Activated naive CD8-positive, alpha-beta T cell treated with anti-CD3 and anti-CD28 coated beads for 36 hours (primary cell): ENCODE measurements around the gene VSX2. TPM values are rescaled to one million over a fixed set of nuclear protein-coding genes. Genes with fewer than 3 reads are reported as not detected.

Source experiments
- DNase-seq: peaks from one replicate; pipeline ENCODE4 v3.0.0; 2021
- H3K27ac Mint-ChIP-seq: one replicate; pipeline ENCODE4 v1.8.0; 2022; ENCODE audit warnings: mild to moderate bottlenecking, moderate library complexity, mixed read lengths
- H3K27me3 Mint-ChIP-seq: one replicate; pipeline ENCODE4 v1.8.0; 2022; ENCODE audit warnings: mild to moderate bottlenecking, mixed read lengths
- H3K36me3 Mint-ChIP-seq: one replicate; pipeline ENCODE4 v1.8.0; 2021; ENCODE audit warnings: mild to moderate bottlenecking, mixed read lengths
- H3K4me1 Mint-ChIP-seq: one replicate; pipeline ENCODE4 v1.8.0; 2021; ENCODE audit warnings: mixed read lengths
- H3K4me3 Mint-ChIP-seq: one replicate; pipeline ENCODE4 v1.8.0; 2022; ENCODE audit warnings: mild to moderate bottlenecking, moderate library complexity, mixed read lengths
- H3K9me3 Mint-ChIP-seq: one replicate; pipeline ENCODE4 v1.8.0; 2022; ENCODE audit warnings: mixed read lengths
- total RNA-seq, 2 experiments: library from RNA; stranded (reverse); gene quantifications; one replicate each; pipeline ENCODE4 v1.2.3, GENCODE V29; 2021

Gene VSX2
- total RNA-seq, 2 experiments from 2014 or later, result not detected

DNA sequence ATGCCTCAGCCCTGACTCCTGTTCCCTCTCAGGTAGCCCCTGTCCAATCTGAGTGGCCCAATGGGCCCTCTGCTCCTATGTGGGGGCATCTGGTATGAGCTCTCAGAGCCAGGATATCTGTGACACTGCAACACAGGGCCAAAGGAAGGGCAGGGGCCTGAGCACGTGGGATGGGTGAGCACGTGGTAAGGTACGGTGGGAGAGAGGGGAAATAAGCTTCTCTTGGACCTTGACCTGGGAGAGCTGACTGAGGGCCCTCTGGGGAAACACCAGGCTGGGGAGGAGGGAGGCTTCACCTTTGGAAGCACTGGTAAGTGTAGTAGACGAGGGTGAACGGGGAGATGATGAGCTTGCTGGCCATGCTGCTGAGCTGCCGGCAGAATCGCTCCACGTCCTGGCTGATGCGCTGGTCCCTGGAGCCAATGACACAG lies 56.8 kb downstream of the VSX2 start:
- no peak overlapping the region for H3K4me3 Mint-ChIP-seq

GRCh38 chr14:74297986-74298385 lies 58.7 kb downstream of the VSX2 start:
- H3K27me3 Mint-ChIP-seq, result no peaks in the 10 kb centered on the region
- no peak overlapping the region for H3K4me3 Mint-ChIP-seq
- H3K9me3 Mint-ChIP-seq, result no peaks in the 10 kb centered on the region
- H3K36me3 Mint-ChIP-seq, result peaks cover 15% of the 10 kb centered on the region
- H3K27ac Mint-ChIP-seq, result no peak overlapping the region
- H3K4me1 Mint-ChIP-seq, result peaks cover 25% of the 10 kb centered on the region
- no peak for DNase-seq

More for the DNA sequence above, 56.8 kb downstream of the VSX2 start:
- Mint-ChIP-seq H3K27me3 (no peaks in the 10 kb centered on the region), H3K36me3 (peaks cover 15% of the 10 kb centered on the region), H3K9me3 (no peaks in the 10 kb centered on the region), H3K4me1 (peaks cover 18% of the 10 kb centered on the region), H3K27ac (no peak overlapping the region)
- no peak for DNase-seq

DNA sequence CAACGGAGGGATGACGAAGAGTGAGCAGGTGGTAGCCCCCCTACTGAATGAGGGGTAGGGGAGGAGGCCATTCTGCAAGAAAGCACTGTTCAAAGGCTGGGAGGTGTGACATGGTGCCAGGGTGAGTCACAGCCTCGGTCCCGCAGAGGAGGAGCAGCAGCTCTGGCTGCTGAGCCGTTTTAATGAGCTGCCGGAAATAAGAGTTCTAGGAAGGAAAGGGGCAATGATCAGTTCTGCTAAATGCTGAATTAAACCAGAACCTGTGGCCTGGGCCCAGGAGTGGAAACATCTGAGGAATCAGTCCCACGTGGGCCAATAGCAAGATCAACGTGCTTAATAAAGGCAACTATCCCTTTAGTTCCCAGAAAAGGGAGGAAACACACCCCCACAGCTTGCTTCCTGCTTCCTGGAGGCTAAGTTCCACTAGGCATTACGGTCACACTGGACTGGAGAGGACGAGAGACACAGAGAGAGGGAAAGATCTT lies 59.9 kb downstream of the VSX2 start:
- peaks cover 15% of the 10 kb centered on the region for H3K36me3 Mint-ChIP-seq

DNA sequence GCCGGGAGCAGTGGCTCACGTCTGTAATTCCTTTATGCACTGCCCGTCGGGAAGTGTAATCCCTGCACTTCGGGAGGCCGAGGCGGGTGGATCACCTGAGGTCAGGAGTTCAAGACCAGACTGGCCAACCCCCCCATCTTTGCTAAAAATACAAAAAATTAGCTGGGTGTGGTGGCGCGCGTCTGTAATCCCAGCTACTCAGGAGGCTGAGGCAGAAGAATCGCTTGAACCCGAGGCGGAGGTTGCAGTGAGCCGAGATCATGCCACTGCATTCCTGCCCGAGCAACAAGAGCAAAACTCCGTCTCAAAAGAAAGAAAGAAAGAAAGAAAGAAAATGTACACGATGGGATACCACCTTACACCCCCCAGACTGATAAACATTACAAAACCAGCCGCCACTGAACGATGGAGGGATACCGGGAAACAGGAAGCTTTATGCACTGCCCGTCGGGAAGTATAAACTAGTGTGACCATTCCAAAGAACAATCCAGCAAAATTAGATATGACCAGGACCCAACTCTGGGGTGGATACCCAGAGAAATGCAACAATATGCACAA lies 62.4 kb downstream of the VSX2 start:
- H3K27me3 Mint-ChIP-seq, result no peaks in the 10 kb centered on the region
- peak overlapping the region; percentile 97 for H3K4me3 Mint-ChIP-seq
- no peaks in the 10 kb centered on the region for H3K9me3 Mint-ChIP-seq
- H3K36me3 Mint-ChIP-seq, result peaks cover 15% of the 10 kb centered on the region
- peak overlapping the region; percentile 95 for H3K27ac Mint-ChIP-seq
- DNase-seq, result no peak
- H3K4me1 Mint-ChIP-seq, result peaks cover 29% of the 10 kb centered on the region

More for the DNA sequence above, 59.9 kb downstream of the VSX2 start:
- H3K9me3 Mint-ChIP-seq, result no peaks in the 10 kb centered on the region
- H3K27me3 Mint-ChIP-seq, result no peaks in the 10 kb centered on the region
- DNase-seq, result no peak
- peak overlapping the region; percentile 40 for H3K4me3 Mint-ChIP-seq
- peaks cover 29% of the 10 kb centered on the region for H3K4me1 Mint-ChIP-seq
- H3K27ac Mint-ChIP-seq, result peak overlapping the region; percentile 38

DNA sequence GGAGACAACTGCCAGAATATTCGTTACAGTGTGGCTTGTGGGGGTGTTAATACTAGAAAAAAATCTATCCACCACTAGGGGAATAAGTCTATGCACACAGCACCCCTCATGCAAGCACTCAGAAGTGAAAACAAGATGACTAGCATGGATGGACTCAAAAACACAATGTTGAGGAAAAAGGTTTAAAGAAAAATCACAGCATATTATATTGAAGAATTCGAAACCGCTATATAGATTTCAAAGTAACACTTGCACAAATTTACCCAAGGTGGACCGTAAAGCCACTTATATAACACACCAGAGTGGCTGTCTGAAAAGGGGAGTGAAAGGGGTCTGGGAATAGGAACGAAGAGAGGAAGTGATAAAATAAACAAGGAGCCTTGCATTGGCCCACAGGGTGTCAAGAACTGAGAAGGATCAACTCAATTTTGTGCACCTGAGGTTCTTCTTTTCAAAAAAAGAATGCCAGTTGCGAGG lies 62.9 kb downstream of the VSX2 start:
- no peak for DNase-seq
- H3K4me3 Mint-ChIP-seq, result peak overlapping the region; percentile 97
- peaks cover 15% of the 10 kb centered on the region for H3K36me3 Mint-ChIP-seq
- no peaks in the 10 kb centered on the region for H3K9me3 Mint-ChIP-seq
- H3K4me1 Mint-ChIP-seq, result peaks cover 27% of the 10 kb centered on the region
- H3K27me3 Mint-ChIP-seq, result no peaks in the 10 kb centered on the region
- H3K27ac Mint-ChIP-seq, result peak overlapping the region; percentile 95

GRCh38 chr14:74302634-74303569 lies 63.7 kb downstream of the VSX2 start, which contains the start of gene ABCD4:
Gene ABCD4 (minus strand): TSS chr14:74302934. CDS start chr14:74302912, 22 bp downstream.
- Mint-ChIP-seq H3K4me3 (peak within 1 kb of the TSS; percentile 97), H3K4me1 (peaks cover 24% of the 10 kb centered on the region), H3K9me3 (no peaks in the 10 kb centered on the region), H3K36me3 (peaks cover 15% of the 10 kb centered on the region), H3K27me3 (no peaks in the 10 kb centered on the region), H3K27ac (peak within 1 kb of the TSS; percentile 95)
- DNase-seq, result peak; percentile 87

GRCh38 chr14:74308695-74309094 lies 69.4 kb downstream of the VSX2 start:
- no peak overlapping the region for H3K4me3 Mint-ChIP-seq
- H3K4me1 Mint-ChIP-seq, result no peaks in the 10 kb centered on the region
- no peak overlapping the region for H3K27ac Mint-ChIP-seq
- no peaks in the 10 kb centered on the region for H3K27me3 Mint-ChIP-seq
- H3K36me3 Mint-ChIP-seq, result no peaks in the 10 kb centered on the region
- H3K9me3 Mint-ChIP-seq, result no peaks in the 10 kb centered on the region
- no peak for DNase-seq

GRCh38 chr14:74309125-74310022 lies 70.1 kb downstream of the VSX2 start:
- no peaks in the 10 kb centered on the region for H3K9me3 Mint-ChIP-seq
- no peaks in the 10 kb centered on the region for H3K36me3 Mint-ChIP-seq
- no peak overlapping the region for H3K27ac Mint-ChIP-seq
- no peak for DNase-seq
- no peaks in the 10 kb centered on the region for H3K4me1 Mint-ChIP-seq
- no peak overlapping the region for H3K4me3 Mint-ChIP-seq
- no peaks in the 10 kb centered on the region for H3K27me3 Mint-ChIP-seq

DNA sequence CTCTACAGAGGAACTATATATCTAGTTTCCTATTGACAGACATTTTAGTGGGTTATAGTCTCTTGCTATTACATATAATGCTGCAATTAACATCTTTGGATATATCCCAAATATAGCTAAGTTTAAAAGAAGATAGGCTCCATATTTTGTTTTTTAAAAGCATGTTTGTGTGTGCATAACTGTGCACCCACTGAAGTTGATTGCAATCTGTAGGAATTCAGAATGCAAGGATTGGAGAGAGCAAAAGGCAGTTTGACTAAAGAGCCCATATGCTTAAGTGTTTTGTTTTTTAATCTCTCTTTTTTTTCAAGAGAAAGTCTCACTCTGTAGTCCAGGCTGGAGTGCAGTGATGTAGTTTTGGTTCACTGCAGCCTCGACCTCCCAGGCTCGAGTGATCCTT lies 72.9 kb downstream of the VSX2 start:
- Mint-ChIP-seq H3K36me3 (no peaks in the 10 kb centered on the region), H3K27me3 (no peaks in the 10 kb centered on the region), H3K27ac (no peak overlapping the region), H3K4me3 (no peak overlapping the region), H3K9me3 (no peaks in the 10 kb centered on the region), H3K4me1 (no peaks in the 10 kb centered on the region)
- DNase-seq, result no peak

Other genes starting within 250 kb of the VSX2 start
- gene ENTPD5, start 220.2 kb upstream of the VSX2 start, total RNA-seq, result 10 to 100 TPM in 1 of 2 experiments, 1 to 10 TPM in 1; 8.8 to 10.5 TPM
- gene BBOF1, start 220.1 kb upstream of the VSX2 start, total RNA-seq, result 1 to 10 TPM; 1.6 to 1.9 TPM
- gene ALDH6A1, start 155.0 kb upstream of the VSX2 start, total RNA-seq, result 10 to 100 TPM in 1 of 2 experiments, 1 to 10 TPM in 1; 9.3 to 10.1 TPM
- gene LIN52, start 154.5 kb upstream of the VSX2 start, total RNA-seq, result 10 to 100 TPM; 11.1 to 12.4 TPM
- gene ABCD4, start 63.5 kb downstream of the VSX2 start, total RNA-seq, result 10 to 100 TPM; 36.8 to 36.9 TPM
- gene VRTN, start 109.0 kb downstream of the VSX2 start, total RNA-seq, result not detected
- gene SYNDIG1L, start 186.8 kb downstream of the VSX2 start, total RNA-seq, result not detected